Stimulated activated CD4-positive, alpha-beta T cell treated with anti-CD3 and anti-CD28 coated beads, Interleukin-12 subunit alpha, Interleukin-12 subunit beta, amount 100 ng/mL, for 48 hours (primary cell): ENCODE measurements around the gene PACS2.

Source experiments
- DNase-seq, 3 donors: peaks; one replicate each; pipeline ENCODE4 v3.0.0-alpha.2; 2020; ENCODE audit warnings: low read depth in 2 of 3, low spot score in 1 of 3

PACS2 gene

GRCh38 chr14:105384041-105384557 is 69.6 kb downstream of the PACS2 start:
- no peak for DNase-seq

GRCh38 chr14:105384605-105385321 is 70.2 kb downstream of the PACS2 start:
- DNase-seq = no peak

- DNase-seq = no peak
Measured at GRCh38 chr14:105385322-105385637, 70.7 kb downstream of the PACS2 start.

DNA sequence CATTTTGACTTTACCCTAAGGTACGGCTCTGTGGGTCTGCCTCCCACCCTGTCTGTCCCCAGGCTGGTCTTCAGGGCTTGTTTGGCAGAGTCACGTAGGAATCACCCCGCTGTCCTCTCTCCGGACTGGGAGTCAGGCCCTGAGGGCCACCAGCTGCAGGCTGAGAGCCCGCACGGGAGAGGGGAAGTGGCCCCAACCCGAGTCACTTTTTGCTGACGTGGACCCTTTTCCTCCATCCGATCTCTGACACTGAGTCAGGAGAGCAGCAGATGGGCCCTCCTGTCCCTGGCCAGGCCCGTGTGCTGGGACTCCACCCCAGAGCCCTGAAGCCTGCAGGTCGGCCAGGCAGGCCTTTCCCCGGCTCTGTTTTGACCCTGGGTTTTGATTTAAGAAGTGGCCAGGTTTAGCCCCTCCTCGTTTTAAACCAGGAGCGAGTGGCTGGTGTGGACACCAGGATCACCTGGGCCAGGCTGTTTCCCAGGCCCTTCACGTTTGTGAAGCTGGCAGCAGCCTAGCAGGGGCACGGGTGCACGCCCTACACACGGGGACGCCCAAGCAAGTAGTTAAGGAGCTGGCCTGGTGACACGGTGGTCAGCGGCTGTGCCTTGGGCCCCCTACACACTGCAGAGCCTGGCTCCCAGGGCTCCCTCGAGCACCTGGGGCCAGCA is 71.3 kb downstream of the PACS2 start:
- DNase-seq = no peak

GRCh38 chr14:105386581-105387529 is 72.3 kb downstream of the PACS2 start:
- no peak for DNase-seq

DNA sequence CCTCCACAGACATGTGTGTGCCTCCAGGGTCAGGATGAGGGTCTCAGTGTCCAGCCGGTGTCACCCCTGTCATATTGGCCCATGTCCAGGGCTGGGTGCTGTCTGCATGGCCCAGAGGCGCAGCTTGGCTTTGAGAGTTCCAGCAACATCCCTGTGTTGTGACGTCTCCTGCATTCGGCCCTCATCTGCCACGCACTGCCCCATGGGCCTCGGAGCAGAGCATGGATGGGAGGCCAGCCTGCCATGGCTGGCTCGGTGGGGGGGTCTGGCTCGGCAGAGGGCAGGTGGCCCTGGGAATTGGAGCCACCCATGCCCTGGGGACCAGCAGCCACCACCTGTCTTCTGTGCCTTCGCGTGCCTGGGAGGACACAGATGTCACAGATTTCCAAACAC is 73.0 kb downstream of the PACS2 start:
- no peak for DNase-seq

GRCh38 chr14:105388110-105388951 is 73.8 kb downstream of the PACS2 start:
- no peak for DNase-seq

DNA sequence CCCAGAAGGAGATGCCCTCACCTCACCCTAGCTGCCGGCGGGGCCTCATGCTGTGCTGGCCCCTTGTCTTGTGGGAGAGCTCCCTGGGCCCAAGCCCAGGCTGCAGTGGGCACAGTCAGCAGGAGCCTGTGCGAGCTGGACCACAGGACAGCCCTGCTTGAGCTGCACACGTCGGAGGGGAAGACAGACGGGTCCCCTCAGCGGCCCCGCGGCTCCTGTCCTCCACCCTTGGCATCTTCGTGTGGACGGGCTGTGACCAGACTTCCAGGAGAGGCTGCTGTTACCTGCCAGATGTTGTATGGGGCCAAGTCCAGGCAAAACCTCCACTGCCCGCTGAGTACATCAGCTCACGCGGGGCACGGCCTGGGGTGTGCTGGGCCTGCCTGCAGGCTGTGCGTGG is 74.4 kb downstream of the PACS2 start:
- no peak for DNase-seq

- DNase-seq = no peak
Measured at GRCh38 chr14:105389534-105389933, 75.0 kb downstream of the PACS2 start.

DNA sequence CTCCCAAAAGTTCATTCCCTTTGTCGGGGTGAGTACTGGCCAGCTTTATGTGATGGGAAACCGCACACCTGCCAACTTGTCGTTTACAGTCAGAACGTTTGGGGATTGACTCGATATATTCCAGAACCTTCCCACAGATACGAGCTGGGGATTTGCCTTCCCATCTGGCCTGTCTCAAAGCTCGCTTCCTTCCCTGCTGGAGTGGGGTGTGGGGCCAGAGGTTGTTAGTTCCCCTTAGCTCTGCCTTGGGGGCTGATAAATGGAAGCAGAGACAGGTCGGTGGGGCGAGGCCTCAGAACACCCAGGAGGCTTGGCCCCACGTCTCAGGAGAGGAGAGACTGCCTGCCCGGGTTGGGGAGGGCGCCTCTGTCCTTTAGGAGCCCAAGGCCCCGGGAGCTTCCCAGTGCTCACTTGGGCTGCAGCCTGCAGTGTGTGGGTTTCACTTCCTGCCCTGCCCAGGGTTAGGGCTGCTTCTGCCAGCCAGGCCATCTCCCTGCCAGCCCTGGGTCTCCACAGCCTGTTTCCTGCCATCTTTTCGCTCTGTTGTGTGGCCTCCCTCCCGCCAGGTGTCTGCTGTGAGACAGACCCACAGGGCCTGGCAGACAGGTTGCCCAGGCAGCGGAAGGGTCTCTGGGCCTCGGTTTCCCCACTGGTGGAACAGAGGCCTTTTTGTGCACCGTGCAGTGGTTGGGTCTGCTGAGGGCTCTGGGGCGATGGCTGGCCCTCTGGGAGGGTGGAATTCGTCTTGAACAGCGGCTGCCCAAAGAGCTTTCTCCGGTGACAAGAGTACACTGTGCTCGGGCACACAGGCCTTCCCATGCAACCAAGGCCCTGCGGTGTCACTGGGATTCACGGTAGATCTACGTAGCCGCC is 75.7 kb downstream of the PACS2 start:
- DNase-seq = no peak

- DNase-seq = no peak
Measured at GRCh38 chr14:105390849-105391500, 76.4 kb downstream of the PACS2 start.

GRCh38 chr14:105391541-105391940 is 77.0 kb downstream of the PACS2 start:
- no peak for DNase-seq

- DNase-seq = no peak
Measured at GRCh38 chr14:105392131-105393090, 77.9 kb downstream of the PACS2 start.

DNA sequence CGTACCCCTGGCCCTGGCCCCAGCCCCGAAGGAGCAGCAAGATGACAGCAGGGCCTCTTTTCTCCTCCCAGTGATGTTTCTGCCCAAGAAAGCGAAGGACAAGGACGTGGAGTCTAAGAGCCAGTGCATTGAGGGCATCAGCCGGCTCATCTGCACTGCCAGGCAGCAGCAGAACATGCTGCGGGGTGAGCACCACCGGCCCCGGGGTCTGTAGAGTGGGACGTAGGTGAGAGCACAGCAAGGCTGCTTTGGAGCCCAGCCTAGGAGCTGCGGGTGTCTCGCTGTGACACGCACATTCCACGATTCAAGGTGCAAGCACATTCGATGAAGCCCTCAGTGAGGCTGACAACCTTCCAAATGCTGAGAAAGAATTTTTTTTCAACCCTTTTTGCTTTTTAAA is 78.6 kb downstream of the PACS2 start:
- no peak for DNase-seq

- no peak for DNase-seq
Measured at GRCh38 chr14:105394714-105395537, 80.4 kb downstream of the PACS2 start.

- DNase-seq = no peak
Measured at GRCh38 chr14:105395538-105395854, 80.9 kb downstream of the PACS2 start.

- no peak for DNase-seq
Measured at GRCh38 chr14:105397350-105397931, 82.9 kb downstream of the PACS2 start.
